H1 (cell line): Measurements from ENCODE around the gene ZAP70. TPM values are rescaled to one million over a fixed set of nuclear protein-coding genes. Genes with fewer than 3 reads are reported as not detected.

ENCODE experiments used
- CTCF ChIA-PET: fragments of 300-600 bp; sonication (Branson Sonifier 250); formaldehyde crosslinking; loops from one replicate; lab custom pipeline; 2021; ENCODE audit not compliant: partially characterized antibody; lab: Charles Lee
- POLR2A ChIA-PET: fragments of 300-600 bp; sonication (Branson Sonifier 250); formaldehyde crosslinking; loops from one replicate; lab custom pipeline; 2021; ENCODE audit warnings: inconsistent platforms; ENCODE audit not compliant: partially characterized antibody; lab: Charles Lee
- DNase-seq, 2 experiments: peaks; one replicate each; pipeline versions ENCODE4 v3.0.0 to v3.0.0-alpha.2; 2010 to 2022; ENCODE audit warnings: low spot score in 2 of 2, low read depth in 1 of 2, mixed read lengths in 1 of 2
- FAIRE-seq: peaks from 2 replicates; lab custom pipeline; 2011; peaks lifted over from hg19 to GRCh38; lab: Jason Lieb, UNC
- H2AFZ ChIP-seq: 2 replicates; pipeline ENCODE4 v1.8.1; 2012; ENCODE audit warnings: low read length, inconsistent platforms
- H2AK5ac ChIP-seq: 2 replicates; pipeline ENCODE4 v1.6.1; 2013; ENCODE audit warnings: low read depth, low read length
- H2BK120ac ChIP-seq: replicated peaks from 2 replicates; pipeline ENCODE3; 2013; ENCODE audit warnings: low read depth, low read length, inconsistent platforms
- H2BK12ac ChIP-seq: 2 replicates; pipeline ENCODE4 v1.6.1; 2013; ENCODE audit warnings: low read depth, low read length
- H2BK15ac ChIP-seq: 2 replicates; pipeline ENCODE4 v1.6.1; 2013; ENCODE audit warnings: low read length
- H2BK20ac ChIP-seq: 2 replicates; pipeline ENCODE4 v1.6.1; 2013; ENCODE audit warnings: low read length
- H2BK5ac ChIP-seq: 2 replicates; pipeline ENCODE4 v1.6.1; 2013; ENCODE audit warnings: low read depth, low read length
- H3K14ac ChIP-seq: 2 replicates; pipeline ENCODE4 v1.6.1; 2013; ENCODE audit warnings: inconsistent platforms; ENCODE audit not compliant: insufficient read length
- H3K18ac ChIP-seq: 2 replicates; pipeline ENCODE4 v1.6.1; 2013; ENCODE audit warnings: low read length; ENCODE audit errors: extremely low read depth
- H3K23ac ChIP-seq: 2 replicates; pipeline ENCODE4 v1.6.1; 2013; ENCODE audit warnings: inconsistent platforms; ENCODE audit not compliant: insufficient read length
- H3K23me2 ChIP-seq: 2 replicates; pipeline ENCODE4 v1.6.1; 2013; ENCODE audit warnings: low read depth, low read length
- H3K27ac ChIP-seq: 2 replicates; pipeline ENCODE4 v1.6.1; 2011; ENCODE audit warnings: low read depth, low read length, inconsistent platforms
- H3K27me3 ChIP-seq, 4 experiments: replicated peaks in 1 of 4; 1 replicate in 1 of 4; 2 replicates in 3 of 4; pipeline versions ENCODE4 v1.6.1 to v1.8.1; 2011 to 2013; ENCODE audit warnings: low read length in 3 of 4, mild to moderate bottlenecking in 3 of 4, inconsistent platforms in 2 of 4, mixed read lengths in 2 of 4, moderate library complexity in 1 of 4; ENCODE audit not compliant: control insufficient read depth in 3 of 4, insufficient read depth in 3 of 4; ENCODE audit errors: extremely low read depth in 1 of 4
- H3K36me3 ChIP-seq, 4 experiments: 2 replicates each; pipeline versions ENCODE4 v1.6.1 to v1.8.1; 2011 to 2013; ENCODE audit warnings: mild to moderate bottlenecking in 4 of 4, low read length in 3 of 4, moderate library complexity in 2 of 4, control low read depth in 1 of 4, inconsistent platforms in 1 of 4; ENCODE audit not compliant: insufficient read depth in 4 of 4, control insufficient read depth in 2 of 4
- H3K4ac ChIP-seq: replicated peaks from 2 replicates; pipeline ENCODE3; 2013; ENCODE audit warnings: low read length, low read depth, mixed read lengths, inconsistent platforms; ENCODE audit not compliant: insufficient read length
- H3K4me1 ChIP-seq, 4 experiments: replicated peaks in 1 of 4; 1 replicate in 1 of 4; 2 replicates in 3 of 4; pipeline versions ENCODE4 v1.6.1 to v1.8.1; 2011 to 2013; ENCODE audit warnings: low read length in 3 of 4, inconsistent platforms in 2 of 4, mixed read lengths in 1 of 4; ENCODE audit not compliant: insufficient read depth in 4 of 4, control insufficient read depth in 3 of 4
- H3K4me2 ChIP-seq, 2 experiments: 2 replicates each; pipeline versions ENCODE4 v1.6.1 to v1.8.1; 2011 to 2013; ENCODE audit warnings: low read depth in 2 of 2, low read length in 2 of 2, control low read depth in 1 of 2, inconsistent platforms in 1 of 2, mild to moderate bottlenecking in 1 of 2; ENCODE audit not compliant: insufficient read depth in 1 of 2
- H3K4me3 ChIP-seq, 4 experiments: fragments of 200-600, 300-600 bp in 1 of 4; sonication (generic), shearing (Covaris generic), sonication (Bioruptor Twin) in 1 of 4; 2 replicates each; pipeline versions ENCODE4 v1.5.1 to v1.8.1; 2011 to 2016; ENCODE audit warnings: low read length in 4 of 4, low read depth in 3 of 4, control low read depth in 2 of 4, inconsistent platforms in 2 of 4, mild to moderate bottlenecking in 2 of 4, mixed read lengths in 1 of 4, moderate library complexity in 1 of 4; ENCODE audit not compliant: insufficient read depth in 2 of 4; ENCODE audit errors: extremely low read depth in 1 of 4
- H3K56ac ChIP-seq: replicated peaks from 2 replicates; pipeline ENCODE3; 2013; ENCODE audit warnings: low read depth, mild to moderate bottlenecking, mixed read lengths, low read length, inconsistent platforms; ENCODE audit not compliant: insufficient read length
- H3K79me1 ChIP-seq: 2 replicates; pipeline ENCODE4 v1.6.1; 2013; ENCODE audit warnings: low read depth, low read length, control low read depth
- H3K79me2 ChIP-seq, 2 experiments: 2 replicates each; pipeline versions ENCODE4 v1.6.1 to v1.8.1; 2012 to 2013; ENCODE audit warnings: low read length in 2 of 2, mild to moderate bottlenecking in 2 of 2, inconsistent platforms in 1 of 2; ENCODE audit not compliant: insufficient read depth in 2 of 2, control insufficient read depth in 1 of 2
- H3K9ac ChIP-seq, 4 experiments: replicated peaks in 1 of 4; 1 replicate in 1 of 4; 2 replicates in 3 of 4; pipeline versions ENCODE4 v1.6.1 to v1.8.1; 2011 to 2013; ENCODE audit warnings: low read depth in 3 of 4, low read length in 3 of 4, control low read depth in 2 of 4, mild to moderate bottlenecking in 2 of 4, moderate library complexity in 2 of 4, inconsistent platforms in 1 of 4; ENCODE audit errors: extremely low read depth in 1 of 4
- H3K9me3 ChIP-seq, 2 experiments: 2 replicates each; pipeline versions ENCODE4 v1.6.1 to v1.8.1; 2012 to 2013; ENCODE audit warnings: mild to moderate bottlenecking in 2 of 2, moderate library complexity in 2 of 2, control low read depth in 1 of 2, inconsistent platforms in 1 of 2, low read depth in 1 of 2, low read length in 1 of 2, mixed read lengths in 1 of 2; ENCODE audit not compliant: insufficient read depth in 2 of 2
- H4K20me1 ChIP-seq, 2 experiments: replicated peaks in 1 of 2; 2 replicates each; pipeline versions ENCODE3 to v1.8.1; 2011 to 2013; ENCODE audit warnings: inconsistent platforms in 2 of 2, low read length in 2 of 2, mild to moderate bottlenecking in 1 of 2; ENCODE audit not compliant: insufficient read depth in 2 of 2, control insufficient read depth in 1 of 2
- H4K5ac ChIP-seq: 2 replicates; pipeline ENCODE4 v1.6.1; 2013; ENCODE audit warnings: low read length, low read depth, mixed read lengths, inconsistent platforms; ENCODE audit not compliant: insufficient read length
- H4K8ac ChIP-seq: 2 replicates; pipeline ENCODE4 v1.8.0; 2013; ENCODE audit warnings: mild to moderate bottlenecking, moderate library complexity, low read length, inconsistent platforms; ENCODE audit not compliant: insufficient read depth; ENCODE audit errors: extremely low read depth
- H4K91ac ChIP-seq: replicated peaks from 2 replicates; pipeline ENCODE3; 2013; ENCODE audit warnings: low read length, mixed read lengths, inconsistent platforms; ENCODE audit not compliant: insufficient read length
- ATF3 ChIP-seq: IDR thresholded peaks from 2 replicates; pipeline ENCODE4 v1.6.1; 2011; ENCODE audit warnings: low read depth, mild to moderate bottlenecking, low read length; ENCODE audit not compliant: insufficient read depth
- BACH1 ChIP-seq: IDR thresholded peaks from 2 replicates; pipeline ENCODE4 v1.6.1; 2012; ENCODE audit warnings: low read length, improper control_type of control experiment
- BRCA1 ChIP-seq: IDR thresholded peaks from 2 replicates; pipeline ENCODE4 v1.6.1; 2012; ENCODE audit warnings: low read depth, low read length, improper control_type of control experiment
- CHD2 ChIP-seq: IDR thresholded peaks from 2 replicates; pipeline ENCODE4 v1.6.1; 2012; ENCODE audit warnings: low read length, improper control_type of control experiment
- CTCF ChIP-seq, 3 experiments: IDR thresholded peaks; 1 replicate in 2 of 3; 2 replicates in 1 of 3; pipeline versions ENCODE4 v1.5.1 to v1.6.1; 2011; ENCODE audit warnings: low read length in 3 of 3, mild to moderate bottlenecking in 3 of 3, inconsistent platforms in 2 of 3, low read depth in 1 of 3, moderate library complexity in 1 of 3; ENCODE audit not compliant: insufficient read depth in 1 of 3; ENCODE audit errors: control extremely low read depth in 1 of 3
- HDAC2 ChIP-seq, 2 experiments: fragments of 300-600 bp in 1 of 2; sonication (generic) in 1 of 2; IDR thresholded peaks; 2 replicates each; pipeline ENCODE4 v1.6.1; 2011 to 2012; ENCODE audit warnings: low read depth in 2 of 2, low read length in 2 of 2, mild to moderate bottlenecking in 2 of 2, moderate library complexity in 2 of 2, borderline replicate concordance in 1 of 2, inconsistent platforms in 1 of 2
- JUN ChIP-seq: IDR thresholded peaks from 2 replicates; pipeline ENCODE4 v1.6.1; 2011; ENCODE audit warnings: low read depth, mild to moderate bottlenecking, improper control_type of control experiment, low read length
- PHF8 ChIP-seq: fragments of 200-600 bp; sonication (generic); conservative IDR thresholded peaks from 2 replicates; pipeline ENCODE4 v1.7.1; 2012; ENCODE audit warnings: low read depth, mild to moderate bottlenecking, inconsistent platforms, low read length, moderate library complexity
- POLR2A ChIP-seq, 2 experiments: IDR thresholded peaks; 1 replicate in 1 of 2; 2 replicates in 1 of 2; pipeline ENCODE4 v1.6.1; 2011; ENCODE audit warnings: low read depth in 2 of 2, low read length in 2 of 2, mild to moderate bottlenecking in 2 of 2; ENCODE audit errors: control extremely low read depth in 1 of 2
- RAD21 ChIP-seq, 2 experiments: IDR thresholded peaks in 1 of 2; conservative IDR thresholded peaks in 1 of 2; 2 replicates each; pipeline ENCODE4 v1.6.1; 2011; ENCODE audit warnings: low read depth in 2 of 2, low read length in 2 of 2, improper control_type of control experiment in 1 of 2, inconsistent platforms in 1 of 2, mild to moderate bottlenecking in 1 of 2, moderate library complexity in 1 of 2
- YY1 ChIP-seq: IDR thresholded peaks from 2 replicates; pipeline ENCODE4 v1.6.1; 2011; ENCODE audit warnings: low read depth, mild to moderate bottlenecking, low read length
- WGBS, 2 experiments: shearing (Covaris generic) in 1 of 2; methylation state at CpG; one replicate each; pipeline versions ENCODE4 v1.1.6 to v1.1.7; 2013 to 2015; ENCODE audit warnings: low lambda C conversion rate in 2 of 2, mixed read lengths in 2 of 2, inconsistent platforms in 1 of 2, low coverage in 1 of 2, missing lambda C conversion rate in 1 of 2; ENCODE audit not compliant: insufficient replicate concordance in 2 of 2, insufficient coverage in 1 of 2, insufficient read length in 1 of 2; ENCODE audit errors: extremely low coverage in 1 of 2, missing lambda C conversion rate in 1 of 2; 5-methylcytosine and 5-hydroxymethylcytosine counted together
- polyA plus RNA-seq, 7 experiments: library from polyadenylated mRNA; depleted of rRNA in 3 of 7; stranded (reverse) in 5 of 7; unstranded in 2 of 7; fragments of >200 nt in 5 of 7; fragments of 200-250 nt in 2 of 7; gene quantifications; 1 replicate in 5 of 7; 2 replicates in 1 of 7; 4 replicates in 1 of 7; pipeline versions ENCODE4 v1.2.1 to v1.2.3, GENCODE V29; 2011 to 2013; ENCODE audit warnings: missing spikeins in 2 of 7, mixed read lengths in 2 of 7
- total RNA-seq: library from RNA; stranded (reverse); fragmentation: NEBNext Ultra II Directional; extraction: Animal tissue kit (Norgen Biotek cat#: 25700); gene quantifications from 2 replicates; pipeline ENCODE4 v1.2.1, GENCODE V29; 2021

ZAP70 gene
- total and polyA plus RNA-seq, 2 of the 8 experiments (the other 6 are each of a cell fraction or from before 2014, with no cell fraction given) = 0.15 TPM; not detected in 1

- Histone ChIP-seq H3K27me3 (no peaks in the 10 kb centered on the region), H2BK120ac (no peak overlapping the region), H3K27ac (no peak overlapping the region), H3K79me1 (no peaks in the 10 kb centered on the region), H2BK12ac (no peak overlapping the region), H2BK5ac (no peak overlapping the region), H3K18ac (no peak overlapping the region), H4K5ac (no peak overlapping the region), H3K4me2 (no peak overlapping the region), H3K56ac (no peak overlapping the region), H3K36me3 (no peaks in the 10 kb centered on the region), H4K8ac (no peak overlapping the region), H3K4ac (no peak overlapping the region), H2BK15ac (no peak overlapping the region), H3K23ac (no peak overlapping the region), H4K91ac (no peak overlapping the region), H3K23me2 (no peaks in the 10 kb centered on the region; the same call in 1 of the 2 replicates), H2AK5ac (no peak overlapping the region), H3K9ac (no peak overlapping the region), H2AFZ (no peak overlapping the region), H3K4me3 (no peak overlapping the region), H3K79me2 (no peaks in the 10 kb centered on the region), H3K14ac (no peak overlapping the region), H3K9me3 (no peaks in the 10 kb centered on the region), H4K20me1 (no peaks in the 10 kb centered on the region), H3K4me1 (0 out of 7 replicates have a peak, but pooled peaks cover 0 to 3% (median 0%) of the 10 kb centered on the region in 4 experiments), H2BK20ac (no peak overlapping the region)
- FAIRE-seq (no peak), DNase-seq (no peak)
- POLR2A ChIA-PET = interaction anchor here (0.8 to 1.6 kb wide), 2 partner anchors 32 to 59 kb away, joined by 3 read pairs; no protein-coding TSS in a partner anchor
- CTCF ChIA-PET = interaction anchor here (0.9 to 13.6 kb wide), 10 partner anchors 9 to 117 kb away, joined by 3 to 202 read pairs (median 6); no protein-coding TSS in a partner anchor
- 92% methylated on average over 4 of the region's 4 CpGs; no CpG with 5 or more reads in 1 of the 2 experiments for WGBS, 2 experiments
- TF ChIP-seq CTCF (IDR thresholded peaks at IDR 0.05; ENCODE audit: control extremely low read depth in 1 of 3, insufficient read depth in 1 of 3, low read depth in 1 of 3, low read length in 3 of 3) (no peak), BACH1 (no peak), RAD21 (IDR thresholded peaks at IDR 0.05 in 1 of 2, conservative IDR thresholded peaks at IDR 0.05 in 1 of 2; ENCODE audit: low read depth in 2 of 2, low read length in 2 of 2) (no peak), BRCA1 (no peak), YY1 (no peak), PHF8 (no peak), POLR2A (IDR thresholded peaks at IDR 0.05; ENCODE audit: control extremely low read depth in 1 of 2, low read depth in 2 of 2, low read length in 2 of 2) (no peak), HDAC2 (IDR thresholded peaks at IDR 0.05; ENCODE audit: borderline replicate concordance in 1 of 2, low read depth in 2 of 2, low read length in 2 of 2) (no peak), ATF3 (no peak), JUN (no peak), CHD2 (no peak)
These were observed 5.4 kb upstream of the ZAP70 start for GRCh38 chr2:97708048-97708380.
